K562 (cell line): Measurements from ENCODE around the gene TMEM89. TPM values are rescaled to one million over a fixed set of nuclear protein-coding genes. Genes with fewer than 3 reads are reported as not detected.

Experiments used
- ASH1L ChIP-seq: fragments of 450-650 bp; IDR thresholded peaks from 2 replicates; pipeline ENCODE4 v1.6.1; 2018; ENCODE audit warnings: borderline replicate concordance, mild to moderate bottlenecking, low read depth; ENCODE audit not compliant: partially characterized antibody
- DACH1 ChIP-seq: fragments of 450-650 bp; IDR thresholded peaks from 2 replicates; pipeline ENCODE4 v1.6.1; 2018; ENCODE audit not compliant: partially characterized antibody
- ELK1 ChIP-seq: sonication (generic); formaldehyde crosslinking; IDR thresholded peaks from 2 replicates; pipeline ENCODE4 v1.8.1; 2022; ENCODE audit warnings: missing genetic modification reagents
- FOXJ2 ChIP-seq: fragments of 200-800 bp; sonication (Bioruptor generic); IDR thresholded peaks from 2 replicates; pipeline ENCODE4 v1.6.1; 2016; ENCODE audit warnings: missing genetic modification characterization, missing compliant biosample characterization
- MBD2 ChIP-seq: sonication (generic); IDR thresholded peaks from 2 replicates; pipeline ENCODE4 v1.6.1; 2016; ENCODE audit warnings: low read depth, borderline replicate concordance
- MTA3 ChIP-seq: fragments of 450-650 bp; formaldehyde crosslinking; IDR thresholded peaks from 2 replicates; pipeline ENCODE4 v1.6.1; 2017; ENCODE audit warnings: mild to moderate bottlenecking, borderline replicate concordance
- NELFE ChIP-seq: IDR thresholded peaks from 2 replicates; pipeline ENCODE4 v1.6.1; 2011; ENCODE audit warnings: mild to moderate bottlenecking; ENCODE audit not compliant: insufficient read depth, insufficient read length
- SAFB2 ChIP-seq: fragments of 200-400 bp; formaldehyde crosslinking; IDR thresholded peaks from 2 replicates; pipeline ENCODE4 v1.6.1; 2018; ENCODE audit warnings: borderline replicate concordance, low read length, low read depth, moderate library complexity; ENCODE audit not compliant: severe bottlenecking
- SMARCA5 ChIP-seq: fragments of 450-650 bp; IDR thresholded peaks from 2 replicates; pipeline ENCODE4 v1.6.1; 2016
- TCFL5 ChIP-seq: fragments of 250-450 bp; sonication (Bioruptor Pico); conservative IDR thresholded peaks from 2 replicates; pipeline ENCODE4 v1.6.1; 2021; ENCODE audit warnings: mild to moderate bottlenecking, moderate library complexity, matching md5 sums
- TRIM25 ChIP-seq: fragments of 450-650 bp; IDR thresholded peaks from 2 replicates; pipeline ENCODE4 v1.7.0; 2016; ENCODE audit warnings: borderline replicate concordance
- ZBTB11 ChIP-seq, 3 experiments: fragments of 200-800 bp in 1 of 3; fragments of 250-450 bp in 1 of 3; fragments of 450-650 bp in 1 of 3; sonication (Bioruptor Pico) in 1 of 3; sonication (Bioruptor generic) in 1 of 3; formaldehyde crosslinking in 1 of 3; IDR thresholded peaks; 2 replicates each; pipeline versions ENCODE4 v1.6.1 to v1.8.0; 2016 to 2022; ENCODE audit warnings: mild to moderate bottlenecking in 2 of 3, missing genetic modification characterization in 2 of 3, missing compliant biosample characterization in 1 of 3, moderate library complexity in 1 of 3
- ZNF124 ChIP-seq: sonication (generic); formaldehyde crosslinking; IDR thresholded peaks from 2 replicates; pipeline ENCODE4 v1.8.1; 2022; ENCODE audit warnings: missing genetic modification reagents
- ZNF436 ChIP-seq: fragments of 250-450, 450-650 bp; sonication (Bioruptor Pico); formaldehyde crosslinking; IDR thresholded peaks from 2 replicates; pipeline ENCODE4 v1.7.0; 2020; ENCODE audit warnings: mild to moderate bottlenecking
- ZNF644 ChIP-seq: fragments of 200-800 bp; sonication (Bioruptor generic); IDR thresholded peaks from 2 replicates; pipeline ENCODE4 v1.6.1; 2016; ENCODE audit warnings: low read depth, missing genetic modification characterization, missing compliant biosample characterization
- ZNF766 ChIP-seq: fragments of 200-800 bp; sonication (Bioruptor generic); conservative IDR thresholded peaks from 2 replicates; pipeline ENCODE4 v1.6.1; 2016; ENCODE audit warnings: missing genetic modification characterization, missing compliant biosample characterization
- polyA plus RNA-seq, 8 experiments: library from polyadenylated mRNA; depleted of rRNA in 4 of 8; stranded (reverse) in 5 of 8; unstranded in 3 of 8; fragments of >200 nt; fragmentation: Nextera tagmentation in 2 of 8; fragmentation: Illumina TruSeq in 1 of 8; extraction: Ambion mirVana in 2 of 8; extraction: Trizol in 1 of 8; gene quantifications; 2 replicates each; pipeline versions ENCODE4 v1.2.1 to v1.2.3, GENCODE V29; 2011 to 2014; ENCODE audit warnings: inconsistent platforms in 1 of 8, missing spikeins in 1 of 8
- total RNA-seq, 7 experiments: library from RNA; depleted of rRNA in 6 of 7; stranded (reverse); fragments of >200 nt in 6 of 7; fragmentation: Illumina TruSeq in 2 of 7; extraction: Trizol in 2 of 7; gene quantifications; 2 replicates each; pipeline versions ENCODE4 v1.2.1 to v1.2.3, GENCODE V29; 2011 to 2021; ENCODE audit warnings: low replicate concordance in 1 of 7
- TF ChIP-seq, protein P1 (sequence below), 2 experiments: fragments of 150-350 bp in 1 of 2; IDR thresholded peaks; 2 replicates each; pipeline ENCODE4 v1.6.1; 2012 to 2016; ENCODE audit warnings: low read depth in 2 of 2, low read length in 2 of 2, mild to moderate bottlenecking in 1 of 2, moderate library complexity in 1 of 2

The TMEM89 gene
- total and polyA plus RNA-seq, 9 of the 15 experiments (the other 6 are each of a cell fraction or from before 2014, with no cell fraction given), result not detected

DNA sequence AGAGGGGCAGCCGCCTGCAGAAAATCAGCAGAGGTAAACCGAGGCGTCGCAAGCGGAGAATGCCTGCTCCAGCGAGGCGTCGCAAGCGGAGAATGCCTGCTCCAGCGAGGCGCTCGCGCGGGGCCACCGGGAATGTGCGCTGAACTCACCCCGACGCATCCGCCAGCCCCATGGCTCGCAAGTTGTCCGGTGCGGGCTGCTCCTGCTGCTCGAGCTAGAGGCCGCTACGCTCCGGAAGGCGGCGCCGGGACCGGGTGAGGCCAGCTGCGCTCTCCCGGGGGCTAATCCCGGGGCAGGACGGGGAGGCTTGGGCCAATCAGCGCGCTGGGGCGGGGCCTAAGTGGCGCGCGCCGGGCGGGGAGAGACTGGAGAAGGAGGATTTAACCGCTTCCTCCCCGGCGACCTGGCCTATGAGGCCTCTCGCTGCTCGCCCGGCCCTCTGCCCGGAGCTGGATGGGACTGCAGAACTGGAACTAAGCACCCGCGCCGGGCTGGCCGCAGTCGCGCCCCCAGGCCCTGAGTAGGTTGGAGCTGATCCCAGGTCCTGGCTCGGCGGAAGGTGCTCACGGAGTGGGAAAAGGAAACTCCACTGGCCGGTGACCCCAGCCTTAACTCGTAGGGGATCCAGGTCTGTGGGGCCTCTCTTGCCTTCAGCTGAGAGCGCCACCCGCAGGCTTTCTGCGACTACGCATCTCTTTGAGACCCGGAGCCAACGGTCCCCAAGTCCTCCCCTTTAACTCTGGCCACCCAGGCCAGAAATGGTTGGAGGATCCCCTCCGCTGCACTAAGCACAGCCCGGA, 13.9 kb upstream of the TMEM89 start, which contains the start of gene SLC26A6 (continued):
- TF ChIP-seq, protein P1, sequence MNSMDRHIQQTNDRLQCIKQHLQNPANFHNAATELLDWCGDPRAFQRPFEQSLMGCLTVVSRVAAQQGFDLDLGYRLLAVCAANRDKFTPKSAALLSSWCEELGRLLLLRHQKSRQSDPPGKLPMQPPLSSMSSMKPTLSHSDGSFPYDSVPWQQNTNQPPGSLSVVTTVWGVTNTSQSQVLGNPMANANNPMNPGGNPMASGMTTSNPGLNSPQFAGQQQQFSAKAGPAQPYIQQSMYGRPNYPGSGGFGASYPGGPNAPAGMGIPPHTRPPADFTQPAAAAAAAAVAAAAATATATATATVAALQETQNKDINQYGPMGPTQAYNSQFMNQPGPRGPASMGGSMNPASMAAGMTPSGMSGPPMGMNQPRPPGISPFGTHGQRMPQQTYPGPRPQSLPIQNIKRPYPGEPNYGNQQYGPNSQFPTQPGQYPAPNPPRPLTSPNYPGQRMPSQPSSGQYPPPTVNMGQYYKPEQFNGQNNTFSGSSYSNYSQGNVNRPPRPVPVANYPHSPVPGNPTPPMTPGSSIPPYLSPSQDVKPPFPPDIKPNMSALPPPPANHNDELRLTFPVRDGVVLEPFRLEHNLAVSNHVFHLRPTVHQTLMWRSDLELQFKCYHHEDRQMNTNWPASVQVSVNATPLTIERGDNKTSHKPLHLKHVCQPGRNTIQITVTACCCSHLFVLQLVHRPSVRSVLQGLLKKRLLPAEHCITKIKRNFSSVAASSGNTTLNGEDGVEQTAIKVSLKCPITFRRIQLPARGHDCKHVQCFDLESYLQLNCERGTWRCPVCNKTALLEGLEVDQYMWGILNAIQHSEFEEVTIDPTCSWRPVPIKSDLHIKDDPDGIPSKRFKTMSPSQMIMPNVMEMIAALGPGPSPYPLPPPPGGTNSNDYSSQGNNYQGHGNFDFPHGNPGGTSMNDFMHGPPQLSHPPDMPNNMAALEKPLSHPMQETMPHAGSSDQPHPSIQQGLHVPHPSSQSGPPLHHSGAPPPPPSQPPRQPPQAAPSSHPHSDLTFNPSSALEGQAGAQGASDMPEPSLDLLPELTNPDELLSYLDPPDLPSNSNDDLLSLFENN (IDR thresholded peaks at IDR 0.05; ENCODE audit: low read depth in 2 of 2, low read length in 2 of 2), result no peak
- TF ChIP-seq ZNF766 (CRISPR knock-in tag), result no peak
- TF ChIP-seq TRIM25, result peak; percentile 90; the same call in 1 of the 2 replicates
- no peak for TF ChIP-seq TCFL5
- TF ChIP-seq MTA3, result 0 out of 2 replicates have a peak, but pooled peaks have one; percentile 75
- TF ChIP-seq FOXJ2 (tag), result no peak
- TF ChIP-seq ELK1 (CRISPR knock-in tag), result no peak
- TF ChIP-seq SMARCA5, result 0 out of 2 replicates have a peak, but pooled peaks have one; percentile 13
- no peak for TF ChIP-seq ZNF436 (CRISPR knock-in tag)
- TF ChIP-seq ZNF124 (CRISPR knock-in tag), result no peak
- TF ChIP-seq DACH1, result peak; percentile 55
- TF ChIP-seq MBD2, result 0 out of 2 replicates have a peak, but pooled peaks have one; percentile 37
- TF ChIP-seq ASH1L, result no peak
- no peak for TF ChIP-seq SAFB2
- TF ChIP-seq ZNF644 (tag), result no peak
- no peak for TF ChIP-seq ZBTB11 (CRISPR knock-in tag; IDR thresholded peaks at IDR 0.05)
- TF ChIP-seq NELFE, result no peak
